ENCODE measurements around the gene ADGRB2. TPM values are rescaled to one million over a fixed set of nuclear protein-coding genes. Genes with fewer than 3 reads are reported as not detected.

The ADGRB2 gene
- total RNA-seq, 4 donors from 2014 or later = 2.4 to 14.3 (median 9.8) TPM

DNA sequence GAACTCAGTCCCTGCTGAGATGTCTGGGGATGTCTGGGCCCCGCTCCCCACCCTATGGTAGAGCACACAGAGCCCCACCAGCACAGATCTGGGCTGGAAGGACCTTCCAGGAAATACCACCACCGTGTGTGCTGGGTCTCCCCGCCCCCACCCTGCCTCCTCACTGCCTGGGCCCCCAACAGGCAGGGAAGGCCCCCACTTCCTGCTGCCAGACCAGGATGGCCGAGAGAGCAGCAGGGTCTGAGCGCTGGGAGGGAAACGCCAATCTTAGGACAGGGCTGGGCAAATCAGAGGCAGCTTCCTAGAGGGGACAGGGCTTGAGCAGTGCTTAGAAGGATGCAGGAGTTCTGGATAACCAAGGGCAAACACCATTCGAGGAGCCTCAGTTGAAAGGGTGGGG lies 11.9 kb downstream of the ADGRB2 start:
- TF ChIP-seq POLR2A (IDR thresholded peaks at IDR 0.05) = no peak
- TF ChIP-seq, protein P1, sequence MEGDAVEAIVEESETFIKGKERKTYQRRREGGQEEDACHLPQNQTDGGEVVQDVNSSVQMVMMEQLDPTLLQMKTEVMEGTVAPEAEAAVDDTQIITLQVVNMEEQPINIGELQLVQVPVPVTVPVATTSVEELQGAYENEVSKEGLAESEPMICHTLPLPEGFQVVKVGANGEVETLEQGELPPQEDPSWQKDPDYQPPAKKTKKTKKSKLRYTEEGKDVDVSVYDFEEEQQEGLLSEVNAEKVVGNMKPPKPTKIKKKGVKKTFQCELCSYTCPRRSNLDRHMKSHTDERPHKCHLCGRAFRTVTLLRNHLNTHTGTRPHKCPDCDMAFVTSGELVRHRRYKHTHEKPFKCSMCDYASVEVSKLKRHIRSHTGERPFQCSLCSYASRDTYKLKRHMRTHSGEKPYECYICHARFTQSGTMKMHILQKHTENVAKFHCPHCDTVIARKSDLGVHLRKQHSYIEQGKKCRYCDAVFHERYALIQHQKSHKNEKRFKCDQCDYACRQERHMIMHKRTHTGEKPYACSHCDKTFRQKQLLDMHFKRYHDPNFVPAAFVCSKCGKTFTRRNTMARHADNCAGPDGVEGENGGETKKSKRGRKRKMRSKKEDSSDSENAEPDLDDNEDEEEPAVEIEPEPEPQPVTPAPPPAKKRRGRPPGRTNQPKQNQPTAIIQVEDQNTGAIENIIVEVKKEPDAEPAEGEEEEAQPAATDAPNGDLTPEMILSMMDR (IDR thresholded peaks at IDR 0.05) = no peak
- no peak overlapping the region for H3K27ac ChIP-seq
- no peaks in the 10 kb centered on the region for H3K9me3 ChIP-seq
- WGBS, 2 donors = 58 to 98% methylated on average over 4 to 7 of the region's 7 CpGs
- no peaks in the 10 kb centered on the region for H3K36me3 ChIP-seq
- H3K4me3 ChIP-seq (replicated peaks in 1 of 3) = no peak overlapping the region
- H3K4me1 ChIP-seq = peaks cover 20 to 40% of the 10 kb centered on the region in 2 donors
- intact Hi-C loops (cut with DNase I) = no loop called here
- H3K27me3 ChIP-seq = no peaks in the 10 kb centered on the region
- no peak for DNase-seq

- intact Hi-C loops (cut with DNase I) = no loop called here
- Histone ChIP-seq H3K36me3 (no peaks in the 10 kb centered on the region), H3K4me3 (replicated peaks in 1 of 3) (no peak overlapping the region), H3K27ac (no peak overlapping the region), H3K4me1 (peaks cover 20 to 40% of the 10 kb centered on the region in 2 donors), H3K9me3 (no peaks in the 10 kb centered on the region), H3K27me3 (no peaks in the 10 kb centered on the region)
- 78% methylated on average over 3 to 5 of the region's 5 CpGs for WGBS, 2 donors
- DNase-seq = no peak
- TF ChIP-seq POLR2A (IDR thresholded peaks at IDR 0.05) = no peak
Measured at GRCh38 chr1:31751822-31752241, 12.3 kb downstream of the ADGRB2 start.

DNA sequence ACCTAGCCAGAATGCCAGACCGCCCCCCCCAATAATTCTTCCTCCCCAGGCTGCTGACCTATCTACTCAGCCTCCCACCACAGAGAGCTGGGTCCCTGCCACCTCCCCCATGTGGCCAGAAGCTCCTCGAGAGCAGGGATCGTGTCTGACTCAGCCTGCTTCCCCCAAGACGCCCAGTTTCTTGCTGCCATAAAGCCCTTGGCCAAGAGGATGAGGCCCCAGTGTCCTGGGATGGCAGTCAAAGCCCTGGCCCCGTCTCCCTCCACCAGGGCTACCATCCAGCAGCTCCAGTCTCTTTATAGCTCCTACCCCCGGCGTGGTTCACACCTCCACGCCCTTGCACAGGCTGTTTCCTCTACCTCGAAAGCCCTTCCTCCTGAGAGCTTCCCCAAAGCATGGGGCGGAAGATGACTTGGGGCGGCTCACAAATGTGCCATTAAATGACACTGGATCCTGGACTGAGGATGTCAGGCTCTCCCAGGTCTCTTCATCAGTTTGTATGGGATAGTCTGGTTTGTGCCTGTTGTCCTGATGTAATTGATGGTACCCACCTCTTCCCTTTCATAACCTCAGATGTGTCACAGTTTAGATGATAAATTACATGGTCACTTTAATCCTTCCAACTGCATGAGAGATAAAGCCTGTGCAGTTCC lies 13.2 kb downstream of the ADGRB2 start:
- Histone ChIP-seq H3K4me3 (replicated peaks in 1 of 3) (no peak overlapping the region), H3K27me3 (no peaks in the 10 kb centered on the region), H3K9me3 (no peaks in the 10 kb centered on the region), H3K27ac (no peak overlapping the region), H3K36me3 (no peaks in the 10 kb centered on the region), H3K4me1 (peaks cover 18 to 34% of the 10 kb centered on the region in 2 donors)
- TF ChIP-seq, protein P1 (IDR thresholded peaks at IDR 0.05) = no peak
- TF ChIP-seq POLR2A (IDR thresholded peaks at IDR 0.05) = no peak
- intact Hi-C loops (cut with DNase I) = no loop called here
- 61 to 72% methylated on average over 11 of the region's 11 CpGs for WGBS, 2 donors
- DNase-seq = no peak

- Histone ChIP-seq H3K4me1 (peaks cover 9 to 24% of the 10 kb centered on the region in 2 donors), H3K27me3 (no peaks in the 10 kb centered on the region), H3K36me3 (no peaks in the 10 kb centered on the region), H3K9me3 (no peaks in the 10 kb centered on the region), H3K27ac (no peak overlapping the region), H3K4me3 (replicated peaks in 1 of 3) (no peak overlapping the region)
- WGBS, 2 donors = 80 to 93% methylated on average over 5 to 7 of the region's 7 CpGs
- intact Hi-C loops (cut with DNase I) = no loop called here
- DNase-seq = no peak
- TF ChIP-seq, protein P1 (IDR thresholded peaks at IDR 0.05) = no peak
- TF ChIP-seq POLR2A (IDR thresholded peaks at IDR 0.05) = no peak
Measured at GRCh38 chr1:31749785-31750735, 14.1 kb downstream of the ADGRB2 start.

DNA sequence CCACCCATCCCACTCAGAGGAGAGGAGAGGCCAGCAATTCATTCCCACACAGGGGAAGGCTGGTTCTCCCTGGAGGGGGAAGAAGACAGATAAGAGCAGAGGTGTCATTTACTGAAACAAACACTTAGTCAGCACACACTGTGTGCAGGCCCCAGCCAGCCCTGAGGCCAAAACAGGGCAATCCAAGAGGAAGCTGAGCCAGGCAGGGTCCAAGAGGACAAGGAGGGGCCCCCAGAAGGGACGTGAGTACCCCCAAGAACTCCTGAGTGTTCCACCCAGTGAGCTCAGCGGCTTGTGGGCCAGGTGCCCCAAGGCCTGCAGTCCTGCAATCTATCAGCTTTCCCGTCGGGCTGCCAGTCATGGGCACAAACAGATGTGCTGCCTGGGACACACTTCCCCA lies 15.8 kb downstream of the ADGRB2 start:
- H3K27ac ChIP-seq = no peak overlapping the region
- no peak for DNase-seq
- no peak overlapping the region for H3K4me3 ChIP-seq (replicated peaks in 1 of 3)
- peaks cover 0 to 7% of the 10 kb centered on the region in 2 donors for H3K4me1 ChIP-seq
- TF ChIP-seq, protein P1 (IDR thresholded peaks at IDR 0.05) = no peak
- no peak for TF ChIP-seq POLR2A (IDR thresholded peaks at IDR 0.05)
- no peaks in the 10 kb centered on the region for H3K9me3 ChIP-seq
- WGBS, 2 donors = 82 to 100% methylated on average over 2 to 4 of the region's 4 CpGs
- intact Hi-C loops (cut with DNase I) = no loop called here
- no peaks in the 10 kb centered on the region for H3K27me3 ChIP-seq
- no peaks in the 10 kb centered on the region for H3K36me3 ChIP-seq
